Upper lobe of right lung (tissue), 1 donor: ENCODE data around the gene LRRC8B. TPM values are rescaled to one million over a fixed set of nuclear protein-coding genes. Genes with fewer than 3 reads are reported as not detected.

Experiments used
- ATAC-seq: fragments of 200-7000 bp; cut with Tn5 transposase; one replicate; pipeline ENCODE4 v1.9.1; 2020; ENCODE audit warnings: mild to moderate bottlenecking, moderate library complexity
- DNase-seq: peaks from one replicate; pipeline ENCODE4 v3.0.0-alpha.2; 2020
- H3K27ac ChIP-seq: fragments of 200-600 bp; one replicate; pipeline ENCODE4 v1.8.0; 2022
- H3K27me3 ChIP-seq: fragments of 200-600 bp; one replicate; pipeline ENCODE4 v1.8.0; 2022; ENCODE audit warnings: mild to moderate bottlenecking
- H3K36me3 ChIP-seq: fragments of 200-600 bp; one replicate; pipeline ENCODE4 v1.8.0; 2022
- H3K4me1 ChIP-seq: fragments of 200-600 bp; one replicate; pipeline ENCODE4 v1.8.0; 2022
- H3K4me3 ChIP-seq: fragments of 200-600 bp; one replicate; pipeline ENCODE4 v1.8.0; 2022; ENCODE audit warnings: mild to moderate bottlenecking
- H3K9me3 ChIP-seq: fragments of 200-600 bp; one replicate; pipeline ENCODE4 v1.8.0; 2022
- intact Hi-C: fragments of 100-400 bp; cut with DNase I; formaldehyde crosslinking; loops from one replicate; pipeline ENCODE4 v1.11.0; 2022
- total RNA-seq: library from RNA; stranded (reverse); fragmentation: NEBNext Ultra II Directional; extraction: Animal tissue kit (Norgen Biotek cat#: 25700); gene quantifications from one replicate; pipeline ENCODE4 v1.2.1, GENCODE V29; 2021
- TF ChIP-seq, protein P1 (sequence below): fragments of 200-600 bp; IDR thresholded peaks from one replicate; pipeline ENCODE4 v1.8.0; 2022; ENCODE audit warnings: antibody characterized with exemption
- donor health status: DM: no; HTN: yes; CAD: no; lungs with severe emphysema.

The LRRC8B gene
- total RNA-seq, 1 donor from 2014 or later: 22.3 TPM

DNA sequence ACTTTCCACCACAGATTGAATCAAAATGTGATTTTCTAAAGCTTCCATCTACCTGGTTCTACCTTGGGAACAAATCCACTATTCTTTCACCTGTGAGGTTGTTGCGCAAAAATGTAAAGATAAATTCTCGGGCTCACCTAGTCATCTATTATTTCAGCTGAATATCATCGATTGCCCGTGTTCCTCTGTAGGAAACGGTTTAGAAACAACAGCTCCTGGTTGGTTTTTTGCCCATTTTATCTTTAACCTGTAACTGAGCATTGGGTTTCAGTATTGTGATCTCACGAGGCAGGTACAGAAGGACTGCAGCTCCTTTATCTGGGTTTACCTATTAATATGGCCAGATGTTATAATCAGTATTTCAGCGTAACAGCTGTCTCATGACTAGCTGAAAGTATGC is 55.4 kb downstream of the LRRC8B start:
- H3K27ac ChIP-seq: no peak overlapping the region
- TF ChIP-seq, protein P1, sequence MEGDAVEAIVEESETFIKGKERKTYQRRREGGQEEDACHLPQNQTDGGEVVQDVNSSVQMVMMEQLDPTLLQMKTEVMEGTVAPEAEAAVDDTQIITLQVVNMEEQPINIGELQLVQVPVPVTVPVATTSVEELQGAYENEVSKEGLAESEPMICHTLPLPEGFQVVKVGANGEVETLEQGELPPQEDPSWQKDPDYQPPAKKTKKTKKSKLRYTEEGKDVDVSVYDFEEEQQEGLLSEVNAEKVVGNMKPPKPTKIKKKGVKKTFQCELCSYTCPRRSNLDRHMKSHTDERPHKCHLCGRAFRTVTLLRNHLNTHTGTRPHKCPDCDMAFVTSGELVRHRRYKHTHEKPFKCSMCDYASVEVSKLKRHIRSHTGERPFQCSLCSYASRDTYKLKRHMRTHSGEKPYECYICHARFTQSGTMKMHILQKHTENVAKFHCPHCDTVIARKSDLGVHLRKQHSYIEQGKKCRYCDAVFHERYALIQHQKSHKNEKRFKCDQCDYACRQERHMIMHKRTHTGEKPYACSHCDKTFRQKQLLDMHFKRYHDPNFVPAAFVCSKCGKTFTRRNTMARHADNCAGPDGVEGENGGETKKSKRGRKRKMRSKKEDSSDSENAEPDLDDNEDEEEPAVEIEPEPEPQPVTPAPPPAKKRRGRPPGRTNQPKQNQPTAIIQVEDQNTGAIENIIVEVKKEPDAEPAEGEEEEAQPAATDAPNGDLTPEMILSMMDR: no peak
- intact Hi-C loops: no loop called here

DNA sequence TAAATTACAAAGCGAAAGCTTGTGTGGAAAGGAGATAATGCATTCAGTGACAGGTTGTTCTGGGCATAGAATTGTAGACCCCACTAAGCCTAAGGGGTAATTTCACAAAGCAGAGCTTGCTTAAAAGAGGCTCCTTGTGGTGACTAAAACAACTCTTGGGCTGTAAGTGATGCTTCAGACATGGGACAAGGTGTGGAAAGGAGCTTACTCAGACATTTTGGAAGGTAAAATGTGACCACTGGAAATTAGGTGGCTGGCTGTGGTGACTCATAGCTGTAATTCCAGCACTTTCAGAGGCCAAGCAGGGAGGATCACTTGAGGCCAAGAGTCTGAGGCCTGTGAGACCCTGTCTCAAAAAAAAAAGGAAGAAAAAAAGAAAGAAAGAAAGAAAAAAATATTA is 57.2 kb downstream of the LRRC8B start:
- Histone ChIP-seq H3K36me3 (peaks cover 41% of the 10 kb centered on the region), H3K27me3 (no peaks in the 10 kb centered on the region), H3K9me3 (no peaks in the 10 kb centered on the region), H3K27ac (no peak overlapping the region), H3K4me1 (no peaks in the 10 kb centered on the region), H3K4me3 (no peak overlapping the region)
- DNase-seq: no peak
- TF ChIP-seq, protein P1: no peak
- intact Hi-C loops: no loop called here
- no peak for ATAC-seq

More for the DNA sequence above, 55.4 kb downstream of the LRRC8B start:
- H3K4me1 ChIP-seq: no peaks in the 10 kb centered on the region
- DNase-seq (no peak), ATAC-seq (no peak)
- H3K36me3 ChIP-seq: peaks cover 29% of the 10 kb centered on the region
- no peak overlapping the region for H3K4me3 ChIP-seq
- no peaks in the 10 kb centered on the region for H3K9me3 ChIP-seq
- no peaks in the 10 kb centered on the region for H3K27me3 ChIP-seq

DNA sequence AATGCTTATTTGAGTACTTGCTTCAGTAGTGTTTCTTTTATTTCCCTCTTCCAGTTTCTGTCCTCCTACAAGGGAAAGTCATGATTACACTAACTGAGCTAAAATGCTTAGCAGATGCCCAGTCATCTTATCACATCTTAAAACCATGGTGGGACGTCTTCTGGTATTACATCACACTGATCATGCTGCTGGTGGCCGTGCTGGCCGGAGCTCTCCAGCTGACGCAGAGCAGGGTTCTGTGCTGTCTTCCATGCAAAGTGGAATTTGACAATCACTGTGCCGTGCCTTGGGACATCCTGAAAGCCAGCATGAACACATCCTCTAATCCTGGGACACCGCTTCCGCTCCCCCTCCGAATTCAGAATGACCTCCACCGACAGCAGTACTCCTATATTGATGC is 57.9 kb downstream of the LRRC8B start:
- no peaks in the 10 kb centered on the region for H3K9me3 ChIP-seq
- no peak overlapping the region for H3K27ac ChIP-seq
- no peak for ATAC-seq
- H3K36me3 ChIP-seq: peaks cover 42% of the 10 kb centered on the region
- H3K4me1 ChIP-seq: no peaks in the 10 kb centered on the region
- H3K27me3 ChIP-seq: no peaks in the 10 kb centered on the region
- DNase-seq: no peak
- TF ChIP-seq, protein P1: no peak
- no peak overlapping the region for H3K4me3 ChIP-seq
- intact Hi-C loops: no loop called here

DNA sequence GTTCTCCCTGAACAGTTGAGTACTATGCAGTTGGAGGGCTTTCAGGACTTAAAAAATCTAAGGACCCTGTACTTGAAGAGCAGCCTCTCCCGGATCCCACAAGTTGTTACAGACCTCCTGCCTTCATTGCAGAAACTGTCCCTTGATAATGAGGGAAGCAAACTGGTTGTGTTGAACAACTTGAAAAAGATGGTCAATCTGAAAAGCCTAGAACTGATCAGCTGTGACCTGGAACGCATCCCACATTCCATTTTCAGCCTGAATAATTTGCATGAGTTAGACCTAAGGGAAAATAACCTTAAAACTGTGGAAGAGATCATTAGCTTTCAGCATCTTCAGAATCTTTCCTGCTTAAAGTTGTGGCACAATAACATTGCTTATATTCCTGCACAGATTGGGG is 59.6 kb downstream of the LRRC8B start:
- TF ChIP-seq, protein P1: no peak
- no peak for DNase-seq
- H3K4me1 ChIP-seq: no peaks in the 10 kb centered on the region
- H3K27ac ChIP-seq: no peak overlapping the region
- H3K9me3 ChIP-seq: no peaks in the 10 kb centered on the region
- no peak for ATAC-seq
- peaks cover 42% of the 10 kb centered on the region for H3K36me3 ChIP-seq
- intact Hi-C loops: no loop called here
- no peaks in the 10 kb centered on the region for H3K27me3 ChIP-seq
- H3K4me3 ChIP-seq: no peak overlapping the region

DNA sequence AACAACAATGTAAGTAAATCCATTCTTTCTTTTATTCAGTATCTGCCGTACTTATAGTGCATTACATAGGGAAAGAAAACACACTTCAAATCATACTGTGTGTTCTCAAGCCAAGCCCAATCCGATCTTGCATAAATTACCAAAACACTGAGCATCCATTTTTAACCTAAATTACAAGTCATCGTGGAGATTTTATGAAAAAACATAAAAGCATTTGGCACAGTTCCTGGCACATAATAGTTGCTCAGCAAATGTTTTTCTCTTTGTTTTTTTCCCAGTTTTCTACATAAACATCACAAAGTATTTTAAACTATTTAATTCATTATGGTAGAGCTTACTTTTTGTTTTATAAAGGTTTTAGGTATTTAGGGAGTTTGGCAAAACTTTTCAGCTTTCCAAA is 60.2 kb downstream of the LRRC8B start:
- TF ChIP-seq, protein P1: no peak
- ATAC-seq (no peak), DNase-seq (no peak)
- Histone ChIP-seq H3K27me3 (no peaks in the 10 kb centered on the region), H3K36me3 (peaks cover 42% of the 10 kb centered on the region), H3K4me1 (no peaks in the 10 kb centered on the region), H3K4me3 (no peak overlapping the region), H3K27ac (no peak overlapping the region), H3K9me3 (no peaks in the 10 kb centered on the region)
- intact Hi-C loops: no loop called here

DNA sequence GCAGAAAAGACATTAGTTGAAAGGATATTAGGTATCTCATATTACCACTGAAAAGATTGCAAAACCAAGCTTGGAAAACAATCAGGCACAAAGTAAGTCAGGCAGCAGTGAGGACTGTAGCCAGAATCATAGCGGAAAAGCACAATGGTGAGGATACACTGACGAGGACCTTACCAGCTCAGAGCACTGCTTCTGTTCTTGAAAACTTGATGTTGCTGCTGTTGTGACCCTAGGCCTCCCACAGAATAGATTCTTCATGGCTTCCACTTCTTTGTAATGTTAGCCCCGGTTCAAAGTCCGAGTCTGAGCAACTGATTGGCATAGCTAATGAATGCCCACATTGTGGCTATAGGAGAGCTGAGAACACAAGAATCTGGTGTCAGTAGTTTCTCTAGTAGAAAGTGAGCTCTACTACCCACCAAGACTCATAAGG is 63.1 kb downstream of the LRRC8B start:
- ATAC-seq: no peak
- Histone ChIP-seq H3K36me3 (peaks cover 36% of the 10 kb centered on the region), H3K4me1 (peaks cover 5% of the 10 kb centered on the region), H3K9me3 (no peaks in the 10 kb centered on the region), H3K27me3 (no peaks in the 10 kb centered on the region), H3K4me3 (no peak overlapping the region), H3K27ac (no peak overlapping the region)
- no peak for DNase-seq
- intact Hi-C loops: no loop called here
- TF ChIP-seq, protein P1: no peak
